OCI-LY7 (cell line): ENCODE results near the gene MTA3. TPM values are rescaled to one million over a fixed set of nuclear protein-coding genes. Genes with fewer than 3 reads are reported as not detected.
"Not testable (repeated sequence)": the region's sequence is repeated elsewhere in the genome, so short reads cannot be mapped to it uniquely, and the experiment has no call there.

Source experiments
- BruUV-seq: library from RNA; stranded (reverse); fragments of 400-500 nt; replicated peaks from 2 replicates; lab custom pipeline; 2021; lab: Mats Ljungman, UMichigan
- CTCF ChIA-PET: fragments of 300-600 bp; sonication (Branson Sonifier 250); formaldehyde crosslinking; loops from one replicate; lab custom pipeline; 2022; ENCODE audit warnings: antibody characterized with exemption; ENCODE audit not compliant: unreplicated experiment; lab: Charles Lee
- POLR2A ChIA-PET: fragments of 300-600 bp; sonication (Branson Sonifier 250); formaldehyde crosslinking; loops from one replicate; lab custom pipeline; 2022; ENCODE audit warnings: antibody characterized with exemption; lab: Charles Lee
- DNase-seq: peaks from one replicate; pipeline ENCODE4 v3.0.0-alpha.2; 2015; ENCODE audit warnings: low spot score
- H2AFZ ChIP-seq: fragments of 200-600 bp; sonication (generic), shearing (Covaris generic); 2 replicates; pipeline ENCODE4 v1.6.1; 2014; ENCODE audit warnings: mild to moderate bottlenecking, antibody characterized with exemption, low read length, moderate library complexity
- H3K27ac ChIP-seq: fragments of 200-600 bp; sonication (generic); 2 replicates; pipeline ENCODE4 v1.5.1; 2014; ENCODE audit warnings: mixed run types, low read depth, mild to moderate bottlenecking, moderate library complexity, low read length, inconsistent platforms; ENCODE audit not compliant: poor library complexity, severe bottlenecking
- H3K36me3 ChIP-seq: fragments of 200-600 bp; sonication (generic); 2 replicates; pipeline ENCODE4 v1.6.1; 2014; ENCODE audit warnings: mild to moderate bottlenecking, antibody characterized with exemption, low read length, moderate library complexity, mixed read lengths; ENCODE audit not compliant: insufficient read depth
- H3K4me1 ChIP-seq: fragments of 200-600 bp; sonication (generic); 2 replicates; pipeline ENCODE4 v1.5.1; 2014; ENCODE audit warnings: mild to moderate bottlenecking, low read length; ENCODE audit not compliant: insufficient read depth, poor library complexity, severe bottlenecking
- H3K4me2 ChIP-seq: fragments of 200-600 bp; sonication (generic); 2 replicates; pipeline ENCODE4 v1.6.1; 2014; ENCODE audit warnings: mild to moderate bottlenecking, low read length
- H3K4me3 ChIP-seq: fragments of 200-600 bp; sonication (generic); 2 replicates; pipeline ENCODE4 v1.5.1; 2014; ENCODE audit warnings: mild to moderate bottlenecking, low read depth, low read length; ENCODE audit not compliant: poor library complexity, severe bottlenecking
- H3K79me2 ChIP-seq: fragments of 200-600 bp; sonication (generic); 2 replicates; pipeline ENCODE4 v1.6.1; 2016; ENCODE audit warnings: low read depth, mild to moderate bottlenecking, low read length, moderate library complexity, mixed read lengths; ENCODE audit not compliant: insufficient read depth
- H3K9me2 ChIP-seq: fragments of 200-600 bp; sonication (generic); 2 replicates; pipeline ENCODE4 v1.6.1; 2016; ENCODE audit warnings: mild to moderate bottlenecking, low read length, mixed read lengths; ENCODE audit not compliant: insufficient read depth
- H3K9me3 ChIP-seq: fragments of 200-600 bp; sonication (generic); 2 replicates; pipeline ENCODE4 v1.6.1; 2014; ENCODE audit warnings: mild to moderate bottlenecking, mixed run types, low read length, mixed read lengths
- H4K20me1 ChIP-seq: fragments of 200-600 bp; sonication (generic); 2 replicates; pipeline ENCODE4 v1.6.1; 2014; ENCODE audit warnings: mild to moderate bottlenecking, antibody characterized with exemption, low read length, moderate library complexity, mixed read lengths; ENCODE audit not compliant: insufficient read depth
- CTCF ChIP-seq: fragments of 200-600 bp; sonication (generic); conservative IDR thresholded peaks from 2 replicates; pipeline ENCODE4 v1.5.1; 2014; ENCODE audit warnings: mild to moderate bottlenecking, antibody characterized with exemption, low read length, moderate library complexity, mixed read lengths
- EZH2phosphoT487 ChIP-seq: fragments of 200-600 bp; sonication (generic); IDR thresholded peaks from 2 replicates; pipeline ENCODE4 v1.6.1; 2018; ENCODE audit warnings: low read depth, borderline replicate concordance, mild to moderate bottlenecking, mixed run types, antibody characterized with exemption, low read length, moderate library complexity, mixed read lengths
- intact Hi-C: fragments of 100-400 bp; cut with micrococcal nuclease; formaldehyde crosslinking; loops from one replicate; pipeline ENCODE4 v1.10.0; 2022; ENCODE audit not compliant: unreplicated experiment
- total RNA-seq, 2 experiments: library from RNA; depleted of rRNA in 1 of 2; stranded (reverse); fragments of >200 nt in 1 of 2; shearing (Covaris generic) in 1 of 2; gene quantifications; 2 replicates each; pipeline ENCODE4 v1.2.3, GENCODE V29; 2014 to 2022

MTA3 gene
- total RNA-seq, 2 experiments from 2014 or later: 72.7 to 205 TPM

DNA sequence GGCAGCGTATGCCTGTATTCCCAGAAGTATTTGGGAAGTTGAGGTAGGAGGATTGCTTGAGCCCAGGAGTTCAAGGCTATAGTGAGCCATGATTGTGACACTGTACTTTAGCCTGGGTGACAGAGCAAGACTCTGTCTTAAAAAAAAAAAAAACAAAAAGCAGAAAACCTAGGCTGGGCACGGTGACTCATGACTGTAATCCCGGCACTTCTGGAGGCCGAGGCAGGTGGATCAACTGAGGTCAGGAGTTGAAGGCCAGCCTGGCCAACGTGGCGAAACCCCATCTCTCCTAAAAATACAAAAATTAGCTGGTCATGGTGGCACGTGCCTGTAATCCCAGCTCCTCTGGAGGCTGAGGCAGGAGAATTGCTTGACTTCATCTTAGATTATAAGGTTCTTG is 46.4 kb downstream of the MTA3 start:
- BruUV-seq: no TSS peak
- Histone ChIP-seq H3K4me3 (no peak overlapping the region), H3K79me2 (peaks cover 42% of the 10 kb centered on the region; the same call in 1 of the 2 replicates), H4K20me1 (peaks cover 6% of the 10 kb centered on the region; the same call in 1 of the 2 replicates), H3K9me2 (no peaks in the 10 kb centered on the region), H3K9me3 (no peaks in the 10 kb centered on the region), H3K27ac (no peak overlapping the region), H2AFZ (no peak overlapping the region), H3K4me2 (no peak overlapping the region), H3K4me1 (no peaks in the 10 kb centered on the region), H3K36me3 (peaks cover 97% of the 10 kb centered on the region)
- intact Hi-C loops: no loop called here
- TF ChIP-seq CTCF (no peak), EZH2phosphoT487 (no peak)
- POLR2A ChIA-PET: interaction anchor here (1.2 kb wide), 1 partner anchor 67 kb away, joined by 3 read pairs; no protein-coding TSS in a partner anchor
- CTCF ChIA-PET: no interaction called here
- no peak for DNase-seq

DNA sequence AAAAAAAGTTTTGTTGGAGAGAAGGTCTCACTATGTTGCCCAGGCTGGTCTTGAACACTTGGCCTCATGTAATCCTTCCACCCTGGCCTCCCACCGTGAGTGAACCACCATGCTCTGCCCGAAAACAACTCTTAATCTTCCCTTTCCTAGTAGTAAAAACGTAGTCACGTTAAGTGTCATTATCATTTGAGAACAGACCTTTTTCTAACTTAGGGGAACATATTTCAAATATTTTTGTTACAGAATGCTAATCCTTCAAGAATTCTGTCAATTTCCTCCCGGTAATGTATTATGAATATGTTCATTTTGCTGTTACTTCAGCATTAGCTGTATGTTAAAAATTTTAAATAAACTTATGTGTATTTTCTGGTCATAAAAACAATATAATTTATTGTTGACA is 49.7 kb downstream of the MTA3 start:
- no peaks in the 10 kb centered on the region for H3K9me3 ChIP-seq
- H4K20me1 ChIP-seq: no peaks in the 10 kb centered on the region
- H3K9me2 ChIP-seq: no peaks in the 10 kb centered on the region
- no peaks in the 10 kb centered on the region for H3K4me1 ChIP-seq
- POLR2A ChIA-PET: interaction anchor here (0.7 to 0.8 kb wide), 2 partner anchors 11 to 19 kb away, joined by 3 read pairs; no protein-coding TSS in a partner anchor
- H3K79me2 ChIP-seq: peaks cover 43% of the 10 kb centered on the region; the same call in 1 of the 2 replicates
- TF ChIP-seq CTCF: no peak
- TF ChIP-seq EZH2phosphoT487: no peak
- no TSS peak for BruUV-seq
- intact Hi-C loops: no loop called here
- peaks cover 84% of the 10 kb centered on the region for H3K36me3 ChIP-seq
- CTCF ChIA-PET: no interaction called here
- no peak overlapping the region for H3K4me3 ChIP-seq
- no peak overlapping the region for H3K4me2 ChIP-seq
- no peak overlapping the region for H3K27ac ChIP-seq
- DNase-seq: no peak
- H2AFZ ChIP-seq: no peak overlapping the region

GRCh38 chr2:42618972-42619371 is 50.5 kb downstream of the MTA3 start:
- H2AFZ ChIP-seq: no peak overlapping the region
- ChIA-PET CTCF (no interaction called here), POLR2A (interaction anchor here (2.2 kb wide), 1 partner anchor 20 kb away, joined by 7 read pairs; no protein-coding TSS in a partner anchor)
- H3K4me1 ChIP-seq: no peaks in the 10 kb centered on the region
- no peak overlapping the region for H3K4me3 ChIP-seq
- no peak for DNase-seq
- H3K4me2 ChIP-seq: no peak overlapping the region
- TF ChIP-seq EZH2phosphoT487 (no peak), CTCF (no peak)
- no peaks in the 10 kb centered on the region for H4K20me1 ChIP-seq
- no peaks in the 10 kb centered on the region for H3K9me2 ChIP-seq
- BruUV-seq: no TSS peak
- intact Hi-C loops: no loop called here
- H3K27ac ChIP-seq: no peak overlapping the region
- H3K9me3 ChIP-seq: no peaks in the 10 kb centered on the region
- peaks cover 84% of the 10 kb centered on the region for H3K36me3 ChIP-seq
- peaks cover 51% of the 10 kb centered on the region; the same call in 1 of the 2 replicates for H3K79me2 ChIP-seq

GRCh38 chr2:42621626-42622025 is 53.2 kb downstream of the MTA3 start:
- POLR2A ChIA-PET, H3K9me2 ChIP-seq, BruUV-seq: not testable (repeated sequence)

More at GRCh38 chr2:42621626-42622025, 53.2 kb downstream of the MTA3 start:
- H3K36me3 ChIP-seq: peaks cover 77% of the 10 kb centered on the region
- CTCF ChIA-PET, H3K27ac ChIP-seq, H2AFZ ChIP-seq, H3K9me3 ChIP-seq, DNase-seq, H3K4me2 ChIP-seq, H4K20me1 ChIP-seq, intact Hi-C loops, H3K4me3 ChIP-seq, H3K4me1 ChIP-seq: not testable (repeated sequence)
- H3K79me2 ChIP-seq: peaks cover 60% of the 10 kb centered on the region; the same call in 1 of the 2 replicates
